Erythroblast (primary cell): ENCODE measurements around the gene SHISAL2B.

Experiments
- GATA1 ChIP-seq: IDR thresholded peaks from 2 replicates; pipeline ENCODE4 v1.6.1; 2011; ENCODE audit warnings: low read depth, mild to moderate bottlenecking, control low read depth, low read length, moderate library complexity
- POLR2A ChIP-seq: IDR thresholded peaks from 2 replicates; pipeline ENCODE4 v1.6.1; 2011; ENCODE audit warnings: mild to moderate bottlenecking, low read length

DNA sequence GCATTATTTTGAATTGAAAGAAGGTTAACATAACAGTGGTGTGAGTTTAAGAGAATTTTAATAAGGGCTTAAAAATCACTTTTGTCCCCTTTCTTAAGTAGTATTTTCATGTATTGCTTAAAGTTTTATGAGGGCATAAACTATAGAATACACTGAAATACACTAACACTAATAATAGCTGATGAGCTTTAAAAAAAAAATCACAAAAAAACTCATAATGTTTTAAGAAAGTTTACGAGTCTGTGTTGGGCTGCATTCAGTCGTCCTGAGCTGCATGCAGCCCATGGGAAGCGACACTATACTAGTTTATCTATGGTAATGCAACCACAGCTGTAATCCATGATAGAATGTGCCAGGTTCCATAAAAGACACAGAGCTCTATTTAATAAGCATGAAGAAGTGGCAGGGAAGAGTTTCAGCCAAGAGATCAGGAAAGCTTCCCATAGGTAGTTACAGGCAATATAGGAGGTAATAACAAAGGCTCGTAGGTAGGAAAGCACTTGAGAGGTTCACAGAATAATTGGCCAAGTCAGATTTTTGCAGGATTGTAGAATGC lies 73.7 kb downstream of the SHISAL2B start:
- TF ChIP-seq POLR2A (no peak), GATA1 (no peak)
